PC-3 (cell line): Measurements from ENCODE around the gene AIG1.

Experiments
- CTCF ChIP-seq: fragments of 300-600 bp; sonication (generic); conservative IDR thresholded peaks from 2 replicates; pipeline ENCODE4 v1.5.1; 2017; ENCODE audit warnings: antibody characterized with exemption, low read depth, mild to moderate bottlenecking, low read length
- EZH2 ChIP-seq: fragments of 300-600 bp; sonication (generic); IDR thresholded peaks from one replicate; pipeline ENCODE4 v1.6.1; 2017; ENCODE audit warnings: antibody characterized with exemption, mild to moderate bottlenecking, low read length; ENCODE audit not compliant: unreplicated experiment
- EZH2phosphoT487 ChIP-seq: fragments of 300-600 bp; sonication (generic); IDR thresholded peaks from 2 replicates; pipeline ENCODE4 v1.6.1; 2018; ENCODE audit warnings: mild to moderate bottlenecking, antibody characterized with exemption, low read length, borderline replicate concordance

GRCh38 chr6:143247586-143247985 is 186.9 kb downstream of the AIG1 start:
- TF ChIP-seq CTCF (no peak), EZH2 (no peak), EZH2phosphoT487 (no peak)
